Smooth muscle cell (in vitro differentiated cells): Measurements from ENCODE around the gene RNF151. TPM values are rescaled to one million over a fixed set of nuclear protein-coding genes. Genes with fewer than 3 reads are reported as not detected.

Source experiments
- DNase-seq: peaks from one replicate; lab custom pipeline; 2025; ENCODE audit not compliant: unreplicated experiment; lab: John Stamatoyannopoulos, UW
- H2AFZ ChIP-seq: fragments of 200-600 bp; sonication (generic); 2 replicates; pipeline ENCODE4 v1.6.0; 2016; ENCODE audit warnings: antibody characterized with exemption, low read depth, mild to moderate bottlenecking
- H3F3A ChIP-seq: fragments of 200-600 bp; sonication (generic); 2 replicates; pipeline ENCODE4 v1.6.0; 2017; ENCODE audit warnings: antibody characterized with exemption, low read depth
- H3K27ac ChIP-seq: fragments of 200-600 bp; sonication (generic); 2 replicates; pipeline ENCODE4 v1.5.1; 2016; ENCODE audit warnings: low read depth, mild to moderate bottlenecking
- H3K27me3 ChIP-seq: fragments of 200-600 bp; sonication (generic); 2 replicates; pipeline ENCODE4 v1.6.1; 2016; ENCODE audit warnings: low read depth, mild to moderate bottlenecking
- H3K36me3 ChIP-seq: fragments of 200-600 bp; sonication (generic); 2 replicates; pipeline ENCODE4 v1.5.1; 2016; ENCODE audit warnings: low read depth
- H3K4me1 ChIP-seq: fragments of 200-600 bp; sonication (generic); 2 replicates; pipeline ENCODE4 v1.5.1; 2016; ENCODE audit warnings: low read depth
- H3K4me2 ChIP-seq: fragments of 200-600 bp; sonication (generic); 2 replicates; pipeline ENCODE4 v1.6.0; 2016; ENCODE audit warnings: mild to moderate bottlenecking
- H3K4me3 ChIP-seq: fragments of 200-600 bp; sonication (generic); 2 replicates; pipeline ENCODE4 v1.5.1; 2016; ENCODE audit warnings: mild to moderate bottlenecking
- H3K79me2 ChIP-seq: fragments of 200-600 bp; sonication (generic); 2 replicates; pipeline ENCODE4 v1.6.0; 2016; ENCODE audit warnings: low read depth, mild to moderate bottlenecking
- H3K9ac ChIP-seq: fragments of 200-600 bp; sonication (generic); 2 replicates; pipeline ENCODE4 v1.6.0; 2016; ENCODE audit warnings: low read depth
- H3K9me3 ChIP-seq: fragments of 200-600 bp; sonication (generic); replicated peaks from 2 replicates; pipeline ENCODE4 v1.5.1; 2016; ENCODE audit warnings: low read depth
- H4K20me1 ChIP-seq: fragments of 200-600 bp; sonication (generic); 2 replicates; pipeline ENCODE4 v1.6.0; 2016; ENCODE audit warnings: low read depth
- WGBS: methylation state at CpG from one replicate; pipeline ENCODE4 v1.1.7; 2016; ENCODE audit warnings: low lambda C conversion rate; 5-methylcytosine and 5-hydroxymethylcytosine counted together
- polyA plus RNA-seq: library from polyadenylated mRNA; unstranded; fragments of >200 nt; fragmentation: Nextera tagmentation; extraction: Ambion mirVana; gene quantifications from 2 replicates; pipeline ENCODE4 v1.2.1, GENCODE V29; 2016
- total RNA-seq: library from RNA; depleted of rRNA; stranded (reverse); fragments of >200 nt; gene quantifications from 2 replicates; pipeline ENCODE4 v1.2.3, GENCODE V29; 2014
- TF ChIP-seq, protein P1 (sequence below): fragments of 200-600 bp; sonication (generic); IDR thresholded peaks from 2 replicates; pipeline ENCODE4 v1.5.1; 2017; ENCODE audit warnings: borderline replicate concordance, mild to moderate bottlenecking, antibody characterized with exemption; ENCODE audit not compliant: insufficient read depth, poor library complexity, severe bottlenecking

RNF151 gene
- total and polyA plus RNA-seq, 2 experiments from 2014 or later, result not detected

DNA sequence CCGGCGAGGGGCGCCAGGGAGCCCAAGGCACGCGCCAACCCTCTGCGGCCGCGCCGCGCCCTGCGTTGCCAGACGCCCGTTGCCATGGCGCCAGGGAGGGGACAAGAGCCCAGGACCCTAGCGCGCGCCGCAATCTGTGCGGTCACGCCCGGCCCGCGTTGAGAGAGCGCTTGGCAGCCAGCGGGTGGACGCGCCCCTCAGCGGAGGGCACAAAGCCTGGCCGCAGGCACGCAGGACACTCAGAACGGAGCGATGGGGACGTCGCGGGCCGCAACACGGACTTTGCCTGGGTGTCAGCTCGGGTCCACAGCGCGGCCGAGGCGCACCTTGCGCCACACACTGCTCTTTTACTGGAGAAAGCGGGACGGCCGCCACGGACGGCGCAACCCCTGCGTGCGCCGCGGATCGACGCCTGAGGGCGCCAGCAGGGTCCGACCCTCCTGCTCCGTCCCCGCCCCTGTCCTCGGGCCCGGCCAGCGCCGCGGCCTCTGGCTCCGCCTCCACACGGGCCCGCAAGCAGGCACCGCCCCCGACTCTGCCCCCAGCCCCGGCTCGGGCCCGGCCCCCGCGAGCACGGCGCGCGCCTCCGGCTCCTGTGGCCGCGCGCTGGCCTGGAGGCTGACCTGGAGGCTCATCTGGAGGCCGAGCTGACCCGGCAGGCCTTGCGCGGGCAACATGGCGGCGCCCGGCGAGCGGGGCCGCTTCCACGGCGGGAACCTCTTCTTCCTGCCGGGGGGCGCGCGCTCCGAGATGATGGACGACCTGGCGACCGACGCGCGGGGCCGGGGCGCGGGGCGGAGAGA is 17.1 kb downstream of the RNF151 start, which contains the start of gene GFER:
Gene GFER (plus strand): TSS at position 650 of the 803 bp plus-strand sequence. CDS start 26 bp downstream, at position 676.
- Histone ChIP-seq H3K9me3 (no peaks in the 10 kb centered on the region), H3K27ac (peak within 1 kb of the TSS; percentile 13), H2AFZ (peak within 1 kb of the TSS; percentile 81), H4K20me1 (no peaks in the 10 kb centered on the region), H3K4me3 (peak within 1 kb of the TSS; percentile 89), H3K4me1 (peaks cover 28% of the 10 kb centered on the region), H3F3A (peaks cover 7% of the 10 kb centered on the region), H3K4me2 (peak within 1 kb of the TSS; percentile 99), H3K79me2 (no peaks in the 10 kb centered on the region), H3K36me3 (no peaks in the 10 kb centered on the region), H3K27me3 (peaks cover 53% of the 10 kb centered on the region), H3K9ac (peak within 1 kb of the TSS; percentile 84)
- DNase-seq, result peak; percentile 76
- WGBS, result 1% methylated on average over 92 of the region's 109 CpGs
- TF ChIP-seq, protein P1, sequence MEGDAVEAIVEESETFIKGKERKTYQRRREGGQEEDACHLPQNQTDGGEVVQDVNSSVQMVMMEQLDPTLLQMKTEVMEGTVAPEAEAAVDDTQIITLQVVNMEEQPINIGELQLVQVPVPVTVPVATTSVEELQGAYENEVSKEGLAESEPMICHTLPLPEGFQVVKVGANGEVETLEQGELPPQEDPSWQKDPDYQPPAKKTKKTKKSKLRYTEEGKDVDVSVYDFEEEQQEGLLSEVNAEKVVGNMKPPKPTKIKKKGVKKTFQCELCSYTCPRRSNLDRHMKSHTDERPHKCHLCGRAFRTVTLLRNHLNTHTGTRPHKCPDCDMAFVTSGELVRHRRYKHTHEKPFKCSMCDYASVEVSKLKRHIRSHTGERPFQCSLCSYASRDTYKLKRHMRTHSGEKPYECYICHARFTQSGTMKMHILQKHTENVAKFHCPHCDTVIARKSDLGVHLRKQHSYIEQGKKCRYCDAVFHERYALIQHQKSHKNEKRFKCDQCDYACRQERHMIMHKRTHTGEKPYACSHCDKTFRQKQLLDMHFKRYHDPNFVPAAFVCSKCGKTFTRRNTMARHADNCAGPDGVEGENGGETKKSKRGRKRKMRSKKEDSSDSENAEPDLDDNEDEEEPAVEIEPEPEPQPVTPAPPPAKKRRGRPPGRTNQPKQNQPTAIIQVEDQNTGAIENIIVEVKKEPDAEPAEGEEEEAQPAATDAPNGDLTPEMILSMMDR, result peak; percentile 9

DNA sequence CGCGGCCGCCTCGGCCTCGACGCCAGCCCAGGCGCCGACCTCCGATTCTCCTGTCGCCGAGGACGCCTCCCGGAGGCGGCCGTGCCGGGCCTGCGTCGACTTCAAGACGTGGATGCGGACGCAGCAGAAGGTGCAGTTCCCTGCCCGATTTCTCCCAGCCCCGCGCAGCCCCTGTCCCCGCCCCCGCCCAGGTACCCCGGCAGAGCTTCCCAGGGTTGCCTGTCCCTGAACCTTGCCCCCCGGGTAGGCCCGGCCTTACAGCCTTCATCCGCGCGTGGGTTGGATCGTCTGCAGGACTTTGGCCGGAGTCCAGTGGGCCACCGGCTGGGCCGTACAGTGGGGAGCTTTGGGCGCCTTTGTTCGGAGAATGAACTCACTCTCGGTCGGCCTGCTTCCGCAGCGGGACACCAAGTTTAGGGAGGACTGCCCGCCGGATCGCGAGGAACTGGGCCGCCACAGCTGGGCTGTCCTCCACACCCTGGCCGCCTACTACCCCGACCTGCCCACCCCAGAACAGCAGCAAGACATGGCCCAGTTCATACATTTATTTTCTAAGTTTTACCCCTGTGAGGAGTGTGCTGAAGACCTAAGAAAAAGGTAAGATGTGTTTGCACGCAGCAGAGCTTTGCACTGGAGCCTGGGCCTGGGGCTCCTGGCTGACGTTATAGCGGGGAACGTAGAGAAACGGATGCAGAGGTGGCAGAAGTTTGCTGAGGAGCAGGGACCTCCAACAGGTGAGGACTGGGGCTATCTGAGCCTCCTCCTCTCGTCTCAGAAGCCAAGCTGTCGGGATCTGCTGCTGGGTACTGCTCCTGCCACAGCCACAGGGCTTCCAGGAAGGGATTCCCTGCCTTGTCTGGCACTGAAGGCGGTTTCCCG is 17.9 kb downstream of the RNF151 start:
- peaks cover 19% of the 10 kb centered on the region for H3K4me1 ChIP-seq
- peak overlapping the region; percentile 13 for H3K27ac ChIP-seq
- H3K9ac ChIP-seq, result peak overlapping the region; percentile 84
- H3F3A ChIP-seq, result peaks cover 7% of the 10 kb centered on the region
- peak overlapping the region; percentile 99 for H3K4me2 ChIP-seq
- no peaks in the 10 kb centered on the region for H3K36me3 ChIP-seq
- H2AFZ ChIP-seq, result peak overlapping the region; percentile 81
- H3K9me3 ChIP-seq, result no peaks in the 10 kb centered on the region
- H3K79me2 ChIP-seq, result no peaks in the 10 kb centered on the region
- WGBS, result 9% methylated on average over 55 of the region's 58 CpGs
- H3K27me3 ChIP-seq, result peaks cover 53% of the 10 kb centered on the region
- peak; percentile 36 for DNase-seq
- no peaks in the 10 kb centered on the region for H4K20me1 ChIP-seq
- H3K4me3 ChIP-seq, result peak overlapping the region; percentile 89
- TF ChIP-seq, protein P1, result no peak

DNA sequence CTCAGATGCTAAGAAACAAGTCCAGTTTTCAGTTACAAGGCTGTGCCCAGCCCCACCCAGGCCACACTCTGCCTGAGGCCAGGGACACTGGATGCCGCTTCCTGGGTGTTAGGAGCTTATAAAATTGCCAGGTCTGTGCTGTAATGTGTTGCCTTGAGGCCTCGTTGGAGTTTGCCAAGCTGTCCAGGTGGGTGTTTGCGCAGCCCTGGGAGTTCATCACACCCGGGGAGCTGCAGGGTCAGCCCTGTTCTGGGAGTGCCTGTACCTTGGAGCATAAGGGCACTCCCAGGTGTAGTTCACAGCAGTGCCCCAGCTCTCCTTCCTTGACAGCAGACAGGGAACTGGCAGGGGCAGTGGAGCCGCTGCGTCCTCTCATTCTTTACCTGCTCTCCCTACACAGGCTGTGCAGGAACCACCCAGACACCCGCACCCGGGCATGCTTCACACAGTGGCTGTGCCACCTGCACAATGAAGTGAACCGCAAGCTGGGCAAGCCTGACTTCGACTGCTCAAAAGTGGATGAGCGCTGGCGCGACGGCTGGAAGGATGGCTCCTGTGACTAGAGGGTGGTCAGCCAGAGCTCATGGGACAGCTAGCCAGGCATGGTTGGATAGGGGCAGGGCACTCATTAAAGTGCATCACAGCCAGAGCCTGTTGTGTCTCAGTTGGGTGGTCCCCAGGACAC is 19.0 kb downstream of the RNF151 start:
- no peak for DNase-seq
- no peaks in the 10 kb centered on the region for H3K36me3 ChIP-seq
- no peaks in the 10 kb centered on the region for H3K79me2 ChIP-seq
- no peak overlapping the region for H3K9ac ChIP-seq
- H2AFZ ChIP-seq, result no peak overlapping the region
- H3K9me3 ChIP-seq, result no peaks in the 10 kb centered on the region
- no peak overlapping the region for H3K27ac ChIP-seq
- H3K4me2 ChIP-seq, result peak overlapping the region; percentile 99
- H3K27me3 ChIP-seq, result peaks cover 52% of the 10 kb centered on the region
- 98% methylated on average over 14 of the region's 14 CpGs for WGBS
- H3F3A ChIP-seq, result peaks cover 7% of the 10 kb centered on the region
- TF ChIP-seq, protein P1, result no peak
- peak overlapping the region; percentile 89 for H3K4me3 ChIP-seq
- no peaks in the 10 kb centered on the region for H4K20me1 ChIP-seq
- peaks cover 11% of the 10 kb centered on the region for H3K4me1 ChIP-seq
